H9 (cell line): ENCODE measurements around the gene C19orf18. TPM values are rescaled to one million over a fixed set of nuclear protein-coding genes. Genes with fewer than 3 reads are reported as not detected.

ENCODE experiments used
- DNase-seq: peaks from one replicate; pipeline ENCODE4 v3.0.0-alpha.2; 2017
- H2AFZ ChIP-seq: one replicate; pipeline ENCODE4 v1.6.1; 2013; ENCODE audit warnings: mild to moderate bottlenecking, low read length, control low read depth, moderate library complexity
- H2AK5ac ChIP-seq: 2 replicates; pipeline ENCODE4 v1.6.1; 2013; ENCODE audit warnings: low read length, control low read depth, mixed read lengths; ENCODE audit not compliant: insufficient read length
- H2BK120ac ChIP-seq: one replicate; pipeline ENCODE4 v1.6.1; 2013; ENCODE audit warnings: low read depth, mild to moderate bottlenecking, low read length, control low read depth, inconsistent platforms; ENCODE audit not compliant: poor library complexity, severe bottlenecking
- H2BK12ac ChIP-seq: 2 replicates; pipeline ENCODE4 v1.6.1; 2013; ENCODE audit warnings: low read length, control low read depth, mixed read lengths, low read depth; ENCODE audit not compliant: insufficient read length
- H2BK15ac ChIP-seq: 2 replicates; pipeline ENCODE4 v1.6.1; 2013; ENCODE audit warnings: low read depth, low read length, control low read depth
- H2BK20ac ChIP-seq: one replicate; pipeline ENCODE4 v1.6.1; 2013; ENCODE audit warnings: low read depth, mild to moderate bottlenecking, low read length, control low read depth, inconsistent platforms; ENCODE audit not compliant: poor library complexity, severe bottlenecking
- H2BK5ac ChIP-seq: 2 replicates; pipeline ENCODE4 v1.6.1; 2013; ENCODE audit warnings: low read length, control low read depth, mixed read lengths; ENCODE audit not compliant: insufficient read length
- H3K14ac ChIP-seq: 2 replicates; pipeline ENCODE4 v1.6.1; 2013; ENCODE audit warnings: low read length, control low read depth; ENCODE audit not compliant: insufficient read depth
- H3K18ac ChIP-seq: 2 replicates; pipeline ENCODE4 v1.6.1; 2013; ENCODE audit warnings: low read depth, mild to moderate bottlenecking, mixed read lengths, low read length, control low read depth; ENCODE audit not compliant: insufficient read length
- H3K23ac ChIP-seq: 2 replicates; pipeline ENCODE4 v1.6.1; 2013; ENCODE audit warnings: low read length, control low read depth, mixed read lengths, low read depth; ENCODE audit not compliant: insufficient read length
- H3K23me2 ChIP-seq: 2 replicates; pipeline ENCODE4 v1.6.1; 2013; ENCODE audit warnings: low read depth, mild to moderate bottlenecking, mixed read lengths, low read length, control low read depth; ENCODE audit not compliant: insufficient read length, poor library complexity, severe bottlenecking
- H3K27ac ChIP-seq: 2 replicates; pipeline ENCODE4 v1.5.1; 2013; ENCODE audit warnings: low read length, control low read depth, mixed read lengths, low read depth; ENCODE audit not compliant: insufficient read length
- H3K27me3 ChIP-seq: 2 replicates; pipeline ENCODE4 v1.6.1; 2013; ENCODE audit warnings: low read length, control low read depth, inconsistent platforms; ENCODE audit not compliant: insufficient read depth
- H3K4ac ChIP-seq: 2 replicates; pipeline ENCODE4 v1.6.1; 2013; ENCODE audit warnings: low read depth, mild to moderate bottlenecking, control low read depth, inconsistent platforms, low read length, moderate library complexity
- H3K4me1 ChIP-seq: 2 replicates; pipeline ENCODE4 v1.6.1; 2013; ENCODE audit warnings: low read length, control low read depth, inconsistent platforms; ENCODE audit not compliant: insufficient read depth
- H3K4me2 ChIP-seq: 2 replicates; pipeline ENCODE4 v1.6.1; 2013; ENCODE audit warnings: low read length, control low read depth, mixed read lengths; ENCODE audit not compliant: insufficient read length, insufficient read depth
- H3K56ac ChIP-seq: 2 replicates; pipeline ENCODE4 v1.6.1; 2013; ENCODE audit warnings: low read depth, mild to moderate bottlenecking, mixed read lengths, low read length, control low read depth; ENCODE audit not compliant: insufficient read length
- H3K79me1 ChIP-seq: 2 replicates; pipeline ENCODE4 v1.6.1; 2013; ENCODE audit warnings: low read depth, mild to moderate bottlenecking, moderate library complexity, low read length, control low read depth, inconsistent platforms; ENCODE audit not compliant: insufficient read depth, poor library complexity, severe bottlenecking
- H3K79me2 ChIP-seq: 2 replicates; pipeline ENCODE4 v1.6.1; 2013; ENCODE audit warnings: low read length, control low read depth, inconsistent platforms; ENCODE audit not compliant: insufficient read depth
- H3K9ac ChIP-seq: 2 replicates; pipeline ENCODE4 v1.6.1; 2013; ENCODE audit warnings: low read length, control low read depth, mixed read lengths; ENCODE audit not compliant: insufficient read length; ENCODE audit errors: extremely low read depth
- H3K9me3 ChIP-seq: one replicate; pipeline ENCODE4 v1.6.1; 2013; ENCODE audit warnings: low read depth, low read length, inconsistent platforms; ENCODE audit not compliant: control insufficient read depth
- H3T11ph ChIP-seq: one replicate; pipeline ENCODE4 v1.6.1; 2013; ENCODE audit warnings: mild to moderate bottlenecking, low read length, control low read depth, inconsistent platforms
- H4K20me1 ChIP-seq: one replicate; pipeline ENCODE4 v1.6.1; 2013; ENCODE audit not compliant: control insufficient read depth, insufficient read length, insufficient read depth
- H4K5ac ChIP-seq: 2 replicates; pipeline ENCODE4 v1.6.1; 2013; ENCODE audit warnings: low read depth, mild to moderate bottlenecking, mixed read lengths, low read length, control low read depth; ENCODE audit not compliant: insufficient read length
- H4K8ac ChIP-seq: replicated peaks from 2 replicates; pipeline ENCODE4 v1.6.1; 2013; ENCODE audit warnings: low read length, control low read depth, mixed read lengths, low read depth; ENCODE audit not compliant: insufficient read length
- H4K91ac ChIP-seq: 2 replicates; pipeline ENCODE4 v1.6.1; 2013; ENCODE audit warnings: low read depth, mild to moderate bottlenecking, moderate library complexity, mixed read lengths, low read length, control low read depth; ENCODE audit not compliant: insufficient read length
- H3K27ac Mint-ChIP-seq, 3 experiments: 2 replicates in 2 of 3; 3 replicates in 1 of 3; pipeline ENCODE4 v1.8.0; 2020 to 2021; ENCODE audit warnings: mixed read lengths in 3 of 3, mild to moderate bottlenecking in 1 of 3, moderate library complexity in 1 of 3
- H3K27me3 Mint-ChIP-seq: 2 replicates; pipeline ENCODE4 v1.8.0; 2021; ENCODE audit warnings: low read depth, mild to moderate bottlenecking, moderate library complexity, mixed read lengths
- H3K36me3 Mint-ChIP-seq, 3 experiments: 2 replicates in 2 of 3; 3 replicates in 1 of 3; pipeline ENCODE4 v1.8.0; 2020 to 2021; ENCODE audit warnings: low read depth in 3 of 3, mixed read lengths in 3 of 3; ENCODE audit not compliant: insufficient read depth in 1 of 3
- H3K4me1 Mint-ChIP-seq, 2 experiments: 2 replicates each; pipeline ENCODE4 v1.8.0; 2020; ENCODE audit warnings: mixed read lengths in 2 of 2
- H3K4me3 Mint-ChIP-seq, 2 experiments: 2 replicates in 1 of 2; 3 replicates in 1 of 2; pipeline ENCODE4 v1.8.0; 2020 to 2021; ENCODE audit warnings: mild to moderate bottlenecking in 2 of 2, mixed read lengths in 2 of 2, moderate library complexity in 1 of 2
- H3K9me3 Mint-ChIP-seq, 2 experiments: 2 replicates in 1 of 2; 3 replicates in 1 of 2; pipeline ENCODE4 v1.8.0; 2020; ENCODE audit warnings: mild to moderate bottlenecking in 2 of 2, mixed read lengths in 2 of 2, moderate library complexity in 1 of 2
- CTCF ChIP-seq: fragments of 200-600 bp; sonication (generic); conservative IDR thresholded peaks from 3 replicates; pipeline ENCODE4 v1.8.0; 2021; ENCODE audit warnings: antibody characterized with exemption, mild to moderate bottlenecking
- WGBS: extraction: QIAGEN DNeasy Blood & Tissue Kit; methylation state at CpG from one replicate; pipeline ENCODE4 v1.1.7; 2013; ENCODE audit warnings: missing lambda C conversion rate, low lambda C conversion rate, mixed read lengths; ENCODE audit not compliant: insufficient read length; ENCODE audit errors: extremely low coverage; 5-methylcytosine and 5-hydroxymethylcytosine counted together
- total RNA-seq: library from RNA; stranded (reverse); gene quantifications from 2 replicates; pipeline ENCODE4 v1.2.1, GENCODE V29; 2021

The C19orf18 gene
- total RNA-seq, 1 experiment from 2014 or later: 0.26 TPM

- Histone ChIP-seq H3K23ac (no peak overlapping the region), H2AK5ac (no peak overlapping the region), H3K27me3 (no peaks in the 10 kb centered on the region), H3K4me2 (no peak overlapping the region), H2BK20ac (no peak overlapping the region), H2BK120ac (no peak overlapping the region), H3T11ph (no peak overlapping the region), H3K23me2 (no peaks in the 10 kb centered on the region), H3K14ac (no peak overlapping the region), H4K5ac (no peak overlapping the region), H4K20me1 (no peaks in the 10 kb centered on the region), H3K79me1 (no peaks in the 10 kb centered on the region), H3K9me3 (no peaks in the 10 kb centered on the region), H3K4ac (no peak overlapping the region), H3K4me1 (no peaks in the 10 kb centered on the region), H3K18ac (no peak overlapping the region), H2BK15ac (no peak overlapping the region), H3K79me2 (no peaks in the 10 kb centered on the region), H2BK5ac (no peak overlapping the region), H2BK12ac (no peak overlapping the region), H2AFZ (no peak overlapping the region), H4K91ac (no peak overlapping the region), H3K27ac (no peak overlapping the region), H4K8ac (no peak overlapping the region), H3K56ac (no peak overlapping the region), H3K9ac (no peak overlapping the region)
- H3K4me1 Mint-ChIP-seq: no peaks in the 10 kb centered on the region
- peaks cover 13% of the 10 kb centered on the region for H3K27me3 Mint-ChIP-seq
- peaks cover 7 to 13% (median 11%) of the 10 kb centered on the region in 3 experiments for H3K36me3 Mint-ChIP-seq
- DNase-seq: no peak
- H3K9me3 Mint-ChIP-seq: peaks cover 71 to 74% of the 10 kb centered on the region in 2 experiments
- H3K4me3 Mint-ChIP-seq: no peak overlapping the region
- H3K27ac Mint-ChIP-seq: peak overlapping the region in 1 of 3 experiments; percentile 55; a peak in 1 of 7 replicates
- no peak for TF ChIP-seq CTCF
- WGBS: no CpG with 5 or more reads among the region's 4 CpGs
These were observed 47.9 kb upstream of the C19orf18 start for GRCh38 chr19:58022283-58022660.
